B cell (primary cell): Measurements from ENCODE around the gene CLN5. TPM values are rescaled to one million over a fixed set of nuclear protein-coding genes. Genes with fewer than 3 reads are reported as not detected.
"Not testable (repeated sequence)": the region's sequence is repeated elsewhere in the genome, so short reads cannot be mapped to it uniquely, and the experiment has no call there.

Experiments used
- ATAC-seq: fragments of 200-7000 bp; cut with Tn5 transposase; one replicate; pipeline ENCODE4 v1.10.0; 2021; ENCODE audit warnings: low read depth, mild to moderate bottlenecking, moderate number of reproducible peaks, moderate library complexity
- CTCF ChIA-PET: fragments of 350-600 bp; sonication (Branson Sonifier 250); formaldehyde crosslinking; loops from one replicate; lab custom pipeline; 2021; ENCODE audit warnings: antibody characterized with exemption, inconsistent platforms; lab: Charles Lee
- POLR2A ChIA-PET: fragments of 350-600 bp; sonication (Branson Sonifier 250); formaldehyde crosslinking; loops from one replicate; lab custom pipeline; 2021; ENCODE audit warnings: antibody characterized with exemption; lab: Charles Lee
- DNase-seq: peaks from one replicate; pipeline ENCODE4 v3.0.0; 2013
- H2AFZ ChIP-seq: 2 replicates; pipeline ENCODE4 v1.6.1; 2012; ENCODE audit warnings: mild to moderate bottlenecking, low read depth, low read length; ENCODE audit not compliant: insufficient read depth, poor library complexity, severe bottlenecking
- H3K27ac ChIP-seq, 2 donors: 1 replicate in 1 of 2; 2 replicates in 1 of 2; pipeline ENCODE4 v1.5.1; 2012 to 2013; ENCODE audit warnings: low read length in 2 of 2, mild to moderate bottlenecking in 2 of 2, moderate library complexity in 1 of 2
- H3K27me3 ChIP-seq, 4 experiments: fragments of 200-600 bp in 1 of 4; sonication (generic) in 1 of 4; replicated peaks in 1 of 4; 1 replicate in 2 of 4; 2 replicates in 2 of 4; pipeline versions ENCODE4 v1.6.1 to v1.7.0; 2013 to 2016; ENCODE audit warnings: low read length in 3 of 4, mild to moderate bottlenecking in 2 of 4, mixed read lengths in 1 of 4, moderate library complexity in 1 of 4; ENCODE audit not compliant: insufficient read depth in 4 of 4, control insufficient read depth in 3 of 4; ENCODE audit errors: control extremely low read depth in 1 of 4
- H3K36me3 ChIP-seq, 2 experiments: replicated peaks in 1 of 2; 1 replicate in 1 of 2; 2 replicates in 1 of 2; pipeline versions ENCODE4 v1.6.1 to v1.7.1; 2013; ENCODE audit warnings: low read length in 1 of 2; ENCODE audit not compliant: insufficient read depth in 2 of 2, control insufficient read depth in 1 of 2; ENCODE audit errors: control extremely low read depth in 1 of 2, extremely low read depth in 1 of 2
- H3K4me1 ChIP-seq, 2 donors: fragments of 200-600 bp in 1 of 2; sonication (generic) in 1 of 2; 1 replicate in 1 of 2; 2 replicates in 1 of 2; pipeline versions ENCODE4 v1.5.1 to v1.6.1; 2013 to 2017; ENCODE audit warnings: low read length in 2 of 2; ENCODE audit not compliant: control insufficient read depth in 2 of 2, insufficient read depth in 2 of 2
- H3K4me2 ChIP-seq: replicated peaks from 2 replicates; pipeline ENCODE3; 2012; ENCODE audit warnings: mild to moderate bottlenecking, low read depth, low read length; ENCODE audit not compliant: poor library complexity, severe bottlenecking
- H3K4me3 ChIP-seq, 5 experiments: fragments of 200-600 bp in 1 of 5; sonication (generic) in 1 of 5; 1 replicate in 3 of 5; 2 replicates in 2 of 5; pipeline versions ENCODE4 v1.5.1 to v1.7.0; 2011 to 2016; ENCODE audit warnings: low read length in 4 of 5, mild to moderate bottlenecking in 4 of 5, low read depth in 2 of 5, control low read depth in 1 of 5, moderate library complexity in 1 of 5; ENCODE audit not compliant: insufficient read depth in 1 of 5; ENCODE audit errors: control extremely low read depth in 1 of 5, extremely low read depth in 1 of 5
- H3K79me2 ChIP-seq: fragments of 200-600 bp; sonication (generic); one replicate; pipeline ENCODE4 v1.6.0; 2016; ENCODE audit warnings: low read length; ENCODE audit not compliant: control insufficient read depth, insufficient read depth
- H3K9ac ChIP-seq: fragments of 200-600 bp; sonication (generic); 2 replicates; pipeline ENCODE4 v1.6.1; 2017; ENCODE audit warnings: mild to moderate bottlenecking, low read length, moderate library complexity
- H3K9me3 ChIP-seq, 3 donors: one replicate each; pipeline versions ENCODE4 v1.6.1 to v1.7.1; 2013; ENCODE audit warnings: low read length in 2 of 3; ENCODE audit not compliant: control insufficient read depth in 2 of 3, insufficient read depth in 1 of 3; ENCODE audit errors: control extremely low read depth in 1 of 3
- H4K20me1 ChIP-seq: 2 replicates; pipeline ENCODE4 v1.6.0; 2012; ENCODE audit warnings: mild to moderate bottlenecking, low read length; ENCODE audit not compliant: insufficient read depth, control insufficient read depth, poor library complexity, severe bottlenecking
- H3K27ac Mint-ChIP-seq: one replicate; pipeline ENCODE4 v1.8.0; 2021; ENCODE audit warnings: mixed read lengths
- H3K27me3 Mint-ChIP-seq: one replicate; pipeline ENCODE4 v1.8.0; 2021; ENCODE audit warnings: mixed read lengths
- H3K4me1 Mint-ChIP-seq: one replicate; pipeline ENCODE4 v1.8.0; 2021; ENCODE audit warnings: mixed read lengths
- H3K4me3 Mint-ChIP-seq: one replicate; pipeline ENCODE4 v1.8.0; 2021; ENCODE audit warnings: mixed read lengths
- H3K9me3 Mint-ChIP-seq: one replicate; pipeline ENCODE4 v1.8.0; 2022; ENCODE audit warnings: mixed read lengths; ENCODE audit not compliant: insufficient read depth
- CTCF ChIP-seq: fragments of 200-600 bp; IDR thresholded peaks from one replicate; pipeline ENCODE4 v1.8.0; 2022; ENCODE audit warnings: antibody characterized with exemption, mild to moderate bottlenecking
- EZH2 ChIP-seq: IDR thresholded peaks from 2 replicates; pipeline ENCODE4 v1.6.1; 2012; ENCODE audit warnings: borderline replicate concordance, low read depth, mild to moderate bottlenecking, moderate library complexity, low read length; ENCODE audit not compliant: insufficient read depth, poor library complexity, severe bottlenecking
- WGBS: methylation state at CpG from one replicate; pipeline ENCODE4 v1.1.5; 2013; ENCODE audit warnings: missing lambda C conversion rate; ENCODE audit not compliant: insufficient coverage; 5-methylcytosine and 5-hydroxymethylcytosine counted together
- intact Hi-C: fragments of 100-400 bp; cut with micrococcal nuclease; formaldehyde crosslinking; loops from one replicate; pipeline ENCODE4 v1.10.0; 2022
- polyA plus RNA-seq: library from polyadenylated mRNA; depleted of rRNA; stranded (reverse); fragments of >200 nt; gene quantifications from 2 replicates; pipeline ENCODE4 v1.2.3, GENCODE V29; 2012
- total RNA-seq, 2 donors: library from RNA; stranded (reverse); fragments of 120-200 nt in 1 of 2; gene quantifications; 1 replicate in 1 of 2; 2 replicates in 1 of 2; pipeline versions ENCODE4 v1.2.3 to v1.2.4, GENCODE V29; 2013 to 2022

Gene CLN5
- total and polyA plus RNA-seq, 2 donors (not counting 1 experiment from before 2014, with no cell fraction given), result 11.9 to 36.9 TPM

GRCh38 chr13:77009011-77009410 lies 17.1 kb downstream of the CLN5 start:
- H3K4me3 Mint-ChIP-seq, result no peak overlapping the region
- no peaks in the 10 kb centered on the region for H3K27me3 Mint-ChIP-seq
- ChIA-PET CTCF (no interaction called here), POLR2A (interaction anchor here (0.6 kb wide), 1 partner anchor 62 kb away, joined by 3 read pairs; no protein-coding TSS in a partner anchor)
- Histone ChIP-seq H3K9ac (no peak overlapping the region), H2AFZ (no peak overlapping the region), H3K9me3 (no peaks in the 10 kb centered on the region), H3K27ac (no peak overlapping the region), H4K20me1 (peaks cover 37% of the 10 kb centered on the region), H3K4me1 (no peaks in the 10 kb centered on the region), H3K79me2 (peaks cover 41% of the 10 kb centered on the region), H3K4me3 (no peak overlapping the region), H3K36me3 (peaks cover 0 to 62% of the 10 kb centered on the region in 2 experiments), H3K4me2 (no peak overlapping the region), H3K27me3 (no peaks in the 10 kb centered on the region)
- H3K27ac Mint-ChIP-seq, result no peak overlapping the region
- no peak for ATAC-seq
- intact Hi-C loops, result no loop called here
- no peaks in the 10 kb centered on the region for H3K9me3 Mint-ChIP-seq
- peaks cover 13% of the 10 kb centered on the region for H3K4me1 Mint-ChIP-seq
- TF ChIP-seq EZH2 (no peak), CTCF (no peak)
- whole genome bisulfite sequencing, result no CpG with 5 or more reads among the region's 2 CpGs
- no peak for DNase-seq

DNA sequence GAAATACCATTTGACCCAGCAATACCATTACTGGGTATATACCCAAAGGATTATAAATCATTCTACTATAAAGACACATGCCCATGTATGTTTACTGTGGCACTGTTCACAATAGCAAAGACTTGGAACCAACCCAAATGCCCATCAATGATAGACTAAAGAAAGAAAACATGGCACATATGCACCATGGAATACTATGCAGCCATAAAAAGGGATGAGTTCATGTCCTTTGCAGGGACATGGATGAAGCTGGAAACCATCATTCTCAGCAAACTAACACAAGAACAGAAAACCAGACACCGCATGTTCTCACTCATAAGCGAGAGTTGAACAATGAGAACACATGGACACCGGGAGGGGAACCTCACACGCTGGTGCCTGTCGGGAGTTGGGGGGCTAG lies 17.8 kb downstream of the CLN5 start:
- H3K9ac ChIP-seq, H3K4me3 ChIP-seq, H3K27ac Mint-ChIP-seq, CTCF ChIA-PET, H3K9me3 ChIP-seq, H3K4me1 ChIP-seq, DNase-seq, H3K9me3 Mint-ChIP-seq, H3K27me3 Mint-ChIP-seq, H3K27ac ChIP-seq, H3K27me3 ChIP-seq, ATAC-seq, H2AFZ ChIP-seq, POLR2A ChIA-PET, H3K4me3 Mint-ChIP-seq, H3K4me2 ChIP-seq: not testable (repeated sequence)
- Histone ChIP-seq H3K36me3 (peaks cover 0 to 66% of the 10 kb centered on the region in 2 experiments), H3K79me2 (peaks cover 48% of the 10 kb centered on the region), H4K20me1 (peaks cover 41% of the 10 kb centered on the region)
- intact Hi-C loops, result loop anchor here (2.0 kb wide), 1 partner anchor 15 kb away; no protein-coding TSS in a partner anchor
- WGBS, result no CpG with 5 or more reads among the region's 5 CpGs
- peaks cover 19% of the 10 kb centered on the region for H3K4me1 Mint-ChIP-seq
